Adrenal gland (tissue), 5 donors: ENCODE measurements around the gene S100A10.

ENCODE experiments used
- POLR2A ChIP-seq, 2 donors: fragments of 450-650 bp; IDR thresholded peaks; one replicate each; pipeline ENCODE4 v1.6.1; 2017; ENCODE audit warnings: antibody characterized with exemption in 2 of 2, mild to moderate bottlenecking in 2 of 2, moderate library complexity in 1 of 2
- TF ChIP-seq, protein P1 (sequence below), 6 experiments: fragments of 450-650 bp in 4 of 6; fragments of 200-600 bp in 2 of 6; sonication (generic) in 1 of 6; IDR thresholded peaks; 1 replicate in 5 of 6; 2 replicates in 1 of 6; pipeline versions ENCODE4 v1.5.1 to v1.8.0; 2016 to 2021; ENCODE audit warnings: antibody characterized with exemption in 6 of 6, mild to moderate bottlenecking in 2 of 6, moderate library complexity in 1 of 6
- donor health status: DM: no; HTN: no; CAD: no.

DNA sequence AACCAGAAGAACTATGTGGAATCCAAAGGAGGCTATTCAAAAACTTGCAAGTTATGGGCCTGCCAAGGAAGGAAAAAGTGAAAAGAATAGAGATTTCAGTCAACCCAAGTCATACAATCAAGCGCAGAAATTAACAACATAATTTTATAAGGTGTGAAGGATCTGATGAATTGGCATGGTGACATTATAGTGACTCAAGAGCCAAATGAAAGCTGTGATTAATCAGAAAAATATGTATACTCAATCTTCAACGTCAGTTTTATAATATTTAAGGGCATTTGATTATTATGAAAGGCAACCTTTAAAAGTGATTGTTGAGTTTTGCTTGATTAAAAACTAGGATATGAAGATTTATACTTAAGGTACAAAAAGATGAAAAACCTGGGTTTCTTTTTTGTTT is 46.5 kb downstream of the S100A10 start:
- TF ChIP-seq, protein P1, sequence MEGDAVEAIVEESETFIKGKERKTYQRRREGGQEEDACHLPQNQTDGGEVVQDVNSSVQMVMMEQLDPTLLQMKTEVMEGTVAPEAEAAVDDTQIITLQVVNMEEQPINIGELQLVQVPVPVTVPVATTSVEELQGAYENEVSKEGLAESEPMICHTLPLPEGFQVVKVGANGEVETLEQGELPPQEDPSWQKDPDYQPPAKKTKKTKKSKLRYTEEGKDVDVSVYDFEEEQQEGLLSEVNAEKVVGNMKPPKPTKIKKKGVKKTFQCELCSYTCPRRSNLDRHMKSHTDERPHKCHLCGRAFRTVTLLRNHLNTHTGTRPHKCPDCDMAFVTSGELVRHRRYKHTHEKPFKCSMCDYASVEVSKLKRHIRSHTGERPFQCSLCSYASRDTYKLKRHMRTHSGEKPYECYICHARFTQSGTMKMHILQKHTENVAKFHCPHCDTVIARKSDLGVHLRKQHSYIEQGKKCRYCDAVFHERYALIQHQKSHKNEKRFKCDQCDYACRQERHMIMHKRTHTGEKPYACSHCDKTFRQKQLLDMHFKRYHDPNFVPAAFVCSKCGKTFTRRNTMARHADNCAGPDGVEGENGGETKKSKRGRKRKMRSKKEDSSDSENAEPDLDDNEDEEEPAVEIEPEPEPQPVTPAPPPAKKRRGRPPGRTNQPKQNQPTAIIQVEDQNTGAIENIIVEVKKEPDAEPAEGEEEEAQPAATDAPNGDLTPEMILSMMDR (IDR thresholded peaks at IDR 0.05), result no peak
- TF ChIP-seq POLR2A (IDR thresholded peaks at IDR 0.05), result no peak
